B cell (primary cell): ENCODE data around the gene KAT2A. TPM values are rescaled to one million over a fixed set of nuclear protein-coding genes. Genes with fewer than 3 reads are reported as not detected.

Experiments
- ATAC-seq: fragments of 200-7000 bp; cut with Tn5 transposase; one replicate; pipeline ENCODE4 v1.10.0; 2021; ENCODE audit warnings: low read depth, mild to moderate bottlenecking, moderate number of reproducible peaks, moderate library complexity
- CTCF ChIA-PET: fragments of 350-600 bp; sonication (Branson Sonifier 250); formaldehyde crosslinking; loops from one replicate; lab custom pipeline; 2021; ENCODE audit warnings: antibody characterized with exemption, inconsistent platforms; lab: Charles Lee
- POLR2A ChIA-PET: fragments of 350-600 bp; sonication (Branson Sonifier 250); formaldehyde crosslinking; loops from one replicate; lab custom pipeline; 2021; ENCODE audit warnings: antibody characterized with exemption; lab: Charles Lee
- DNase-seq: peaks from one replicate; pipeline ENCODE4 v3.0.0; 2013
- H2AFZ ChIP-seq: 2 replicates; pipeline ENCODE4 v1.6.1; 2012; ENCODE audit warnings: mild to moderate bottlenecking, low read depth, low read length; ENCODE audit not compliant: insufficient read depth, poor library complexity, severe bottlenecking
- H3K27ac ChIP-seq, 2 donors: 1 replicate in 1 of 2; 2 replicates in 1 of 2; pipeline ENCODE4 v1.5.1; 2012 to 2013; ENCODE audit warnings: low read length in 2 of 2, mild to moderate bottlenecking in 2 of 2, moderate library complexity in 1 of 2
- H3K27me3 ChIP-seq, 4 experiments: fragments of 200-600 bp in 1 of 4; sonication (generic) in 1 of 4; replicated peaks in 1 of 4; 1 replicate in 2 of 4; 2 replicates in 2 of 4; pipeline versions ENCODE4 v1.6.1 to v1.7.0; 2013 to 2016; ENCODE audit warnings: low read length in 3 of 4, mild to moderate bottlenecking in 2 of 4, mixed read lengths in 1 of 4, moderate library complexity in 1 of 4; ENCODE audit not compliant: insufficient read depth in 4 of 4, control insufficient read depth in 3 of 4; ENCODE audit errors: control extremely low read depth in 1 of 4
- H3K36me3 ChIP-seq, 2 experiments: replicated peaks in 1 of 2; 1 replicate in 1 of 2; 2 replicates in 1 of 2; pipeline versions ENCODE4 v1.6.1 to v1.7.1; 2013; ENCODE audit warnings: low read length in 1 of 2; ENCODE audit not compliant: insufficient read depth in 2 of 2, control insufficient read depth in 1 of 2; ENCODE audit errors: control extremely low read depth in 1 of 2, extremely low read depth in 1 of 2
- H3K4me1 ChIP-seq, 2 donors: fragments of 200-600 bp in 1 of 2; sonication (generic) in 1 of 2; 1 replicate in 1 of 2; 2 replicates in 1 of 2; pipeline versions ENCODE4 v1.5.1 to v1.6.1; 2013 to 2017; ENCODE audit warnings: low read length in 2 of 2; ENCODE audit not compliant: control insufficient read depth in 2 of 2, insufficient read depth in 2 of 2
- H3K4me2 ChIP-seq: replicated peaks from 2 replicates; pipeline ENCODE3; 2012; ENCODE audit warnings: mild to moderate bottlenecking, low read depth, low read length; ENCODE audit not compliant: poor library complexity, severe bottlenecking
- H3K4me3 ChIP-seq, 5 experiments: fragments of 200-600 bp in 1 of 5; sonication (generic) in 1 of 5; 1 replicate in 3 of 5; 2 replicates in 2 of 5; pipeline versions ENCODE4 v1.5.1 to v1.7.0; 2011 to 2016; ENCODE audit warnings: low read length in 4 of 5, mild to moderate bottlenecking in 4 of 5, low read depth in 2 of 5, control low read depth in 1 of 5, moderate library complexity in 1 of 5; ENCODE audit not compliant: insufficient read depth in 1 of 5; ENCODE audit errors: control extremely low read depth in 1 of 5, extremely low read depth in 1 of 5
- H3K79me2 ChIP-seq: fragments of 200-600 bp; sonication (generic); one replicate; pipeline ENCODE4 v1.6.0; 2016; ENCODE audit warnings: low read length; ENCODE audit not compliant: control insufficient read depth, insufficient read depth
- H3K9ac ChIP-seq: fragments of 200-600 bp; sonication (generic); 2 replicates; pipeline ENCODE4 v1.6.1; 2017; ENCODE audit warnings: mild to moderate bottlenecking, low read length, moderate library complexity
- H3K9me3 ChIP-seq, 3 donors: one replicate each; pipeline versions ENCODE4 v1.6.1 to v1.7.1; 2013; ENCODE audit warnings: low read length in 2 of 3; ENCODE audit not compliant: control insufficient read depth in 2 of 3, insufficient read depth in 1 of 3; ENCODE audit errors: control extremely low read depth in 1 of 3
- H4K20me1 ChIP-seq: 2 replicates; pipeline ENCODE4 v1.6.0; 2012; ENCODE audit warnings: mild to moderate bottlenecking, low read length; ENCODE audit not compliant: insufficient read depth, control insufficient read depth, poor library complexity, severe bottlenecking
- H3K27ac Mint-ChIP-seq: one replicate; pipeline ENCODE4 v1.8.0; 2021; ENCODE audit warnings: mixed read lengths
- H3K27me3 Mint-ChIP-seq: one replicate; pipeline ENCODE4 v1.8.0; 2021; ENCODE audit warnings: mixed read lengths
- H3K4me1 Mint-ChIP-seq: one replicate; pipeline ENCODE4 v1.8.0; 2021; ENCODE audit warnings: mixed read lengths
- H3K4me3 Mint-ChIP-seq: one replicate; pipeline ENCODE4 v1.8.0; 2021; ENCODE audit warnings: mixed read lengths
- H3K9me3 Mint-ChIP-seq: one replicate; pipeline ENCODE4 v1.8.0; 2022; ENCODE audit warnings: mixed read lengths; ENCODE audit not compliant: insufficient read depth
- CTCF ChIP-seq: fragments of 200-600 bp; IDR thresholded peaks from one replicate; pipeline ENCODE4 v1.8.0; 2022; ENCODE audit warnings: antibody characterized with exemption, mild to moderate bottlenecking
- EZH2 ChIP-seq: IDR thresholded peaks from 2 replicates; pipeline ENCODE4 v1.6.1; 2012; ENCODE audit warnings: borderline replicate concordance, low read depth, mild to moderate bottlenecking, moderate library complexity, low read length; ENCODE audit not compliant: insufficient read depth, poor library complexity, severe bottlenecking
- WGBS: methylation state at CpG from one replicate; pipeline ENCODE4 v1.1.5; 2013; ENCODE audit warnings: missing lambda C conversion rate; ENCODE audit not compliant: insufficient coverage; 5-methylcytosine and 5-hydroxymethylcytosine counted together
- intact Hi-C: fragments of 100-400 bp; cut with micrococcal nuclease; formaldehyde crosslinking; loops from one replicate; pipeline ENCODE4 v1.10.0; 2022
- polyA minus RNA-seq: library from RNA; depleted of rRNA, polyadenylated mRNA; stranded (reverse); fragments of >200 nt; gene quantifications from 2 replicates; pipeline ENCODE4 v1.2.3, GENCODE V29; 2012
- polyA plus RNA-seq: library from polyadenylated mRNA; depleted of rRNA; stranded (reverse); fragments of >200 nt; gene quantifications from 2 replicates; pipeline ENCODE4 v1.2.3, GENCODE V29; 2012
- total RNA-seq, 2 donors: library from RNA; stranded (reverse); fragments of 120-200 nt in 1 of 2; gene quantifications; 1 replicate in 1 of 2; 2 replicates in 1 of 2; pipeline versions ENCODE4 v1.2.3 to v1.2.4, GENCODE V29; 2013 to 2022

The KAT2A gene
- total RNA-seq: 61.6 and 66.3 TPM in 2 replicates
- 26.9 TPM for total RNA-seq (2013)
- 155 TPM in 2 replicates for polyA plus RNA-seq
- polyA minus RNA-seq: 26.8 and 32.9 TPM in 2 replicates

- CTCF ChIA-PET: interaction anchor here (0.6 to 7.0 kb wide), 14 partner anchors 10 to 158 kb away, joined by 3 to 104 read pairs (median 5); partner anchors contain the start of genes CNP and NKIRAS2
- DNase-seq (peak; percentile 82), ATAC-seq (peak; percentile 89)
- Histone ChIP-seq H2AFZ (peak within 1 kb of the TSS; percentile 84), H3K9me3 (no peaks in the 10 kb centered on the region), H4K20me1 (no peaks in the 10 kb centered on the region), H3K4me2 (peak within 1 kb of the TSS; percentile 89), H3K36me3 (peaks cover 0 to 27% of the 10 kb centered on the region in 2 experiments), H3K79me2 (peaks cover 4% of the 10 kb centered on the region), H3K9ac (peak within 1 kb of the TSS; percentile 70), H3K4me3 (peak within 1 kb of the TSS in 4 of 5 experiments; percentile 40 to 79 (median 58)), H3K27me3 (no peaks in the 10 kb centered on the region), H3K27ac (no peak within 1 kb of the TSS), H3K4me1 (peaks cover 14 to 26% of the 10 kb centered on the region in 2 donors)
- Mint-ChIP-seq H3K4me1 (peaks cover 28% of the 10 kb centered on the region), H3K4me3 (peak within 1 kb of the TSS; percentile 72), H3K27me3 (no peaks in the 10 kb centered on the region), H3K9me3 (no peaks in the 10 kb centered on the region), H3K27ac (peak within 1 kb of the TSS; percentile 59)
- no peak for TF ChIP-seq CTCF
- TF ChIP-seq EZH2: no peak
- 0% methylated on average over 38 of the region's 57 CpGs for WGBS
- intact Hi-C loops: loop anchor here (1.0 kb wide), 3 partner anchors 12 to 155 kb away; partner anchors contain the start of gene CNP
- POLR2A ChIA-PET: interaction anchor here (0.6 to 1.7 kb wide), 12 partner anchors 9 to 1578 kb away, joined by 3 to 8 read pairs (median 4); partner anchors contain the start of genes CNP, DHX58, DNAJC7 and ODAD4
Measured at GRCh38 chr17:42120770-42121769, at the start of gene KAT2A. Gene KAT2A (minus strand): TSS chr17:42121367. CDS start chr17:42121304, 63 bp downstream.
